T-helper 22 cell (primary cell): ENCODE measurements around the gene SERPINB7.
"Not testable (repeated sequence)": the region's sequence is repeated elsewhere in the genome, so short reads cannot be mapped to it uniquely, and the experiment has no call there.

Source experiments
- DNase-seq: peaks from one replicate; pipeline ENCODE4 v3.0.0-alpha.2; 2020; ENCODE audit warnings: low read depth

The SERPINB7 gene, protein sequence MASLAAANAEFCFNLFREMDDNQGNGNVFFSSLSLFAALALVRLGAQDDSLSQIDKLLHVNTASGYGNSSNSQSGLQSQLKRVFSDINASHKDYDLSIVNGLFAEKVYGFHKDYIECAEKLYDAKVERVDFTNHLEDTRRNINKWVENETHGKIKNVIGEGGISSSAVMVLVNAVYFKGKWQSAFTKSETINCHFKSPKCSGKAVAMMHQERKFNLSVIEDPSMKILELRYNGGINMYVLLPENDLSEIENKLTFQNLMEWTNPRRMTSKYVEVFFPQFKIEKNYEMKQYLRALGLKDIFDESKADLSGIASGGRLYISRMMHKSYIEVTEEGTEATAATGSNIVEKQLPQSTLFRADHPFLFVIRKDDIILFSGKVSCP

GRCh38 chr18:63775166-63775730 is at the start of gene SERPINB7:
Gene SERPINB7 (plus strand): TSS chr18:63775418. CDS start chr18:63782373, 6,955 bp downstream.
- DNase-seq, result no peak

- no peak for DNase-seq
Measured at GRCh38 chr18:63725682-63726480, 49.3 kb upstream of the SERPINB7 start.

DNA sequence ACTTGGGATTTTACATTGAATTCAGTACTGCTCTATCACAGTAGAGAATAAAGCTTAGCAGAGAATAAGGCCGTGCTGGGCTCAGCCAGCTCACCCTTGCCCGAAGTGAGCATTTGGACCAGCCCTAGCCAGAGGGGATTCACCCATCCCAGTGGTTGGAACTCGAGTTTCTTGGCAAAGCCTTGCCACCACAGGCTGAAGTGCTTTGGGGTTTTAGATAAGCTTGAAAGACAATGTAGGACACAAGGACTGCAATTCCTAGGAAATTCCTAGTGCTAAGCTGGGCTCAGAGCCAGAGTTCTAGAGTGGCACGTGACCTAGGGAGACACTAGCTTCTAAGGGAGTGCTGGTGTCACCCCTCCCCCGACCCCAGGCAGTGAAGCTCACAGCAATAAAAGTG is 44.4 kb upstream of the SERPINB7 start:
- no peak for DNase-seq

DNA sequence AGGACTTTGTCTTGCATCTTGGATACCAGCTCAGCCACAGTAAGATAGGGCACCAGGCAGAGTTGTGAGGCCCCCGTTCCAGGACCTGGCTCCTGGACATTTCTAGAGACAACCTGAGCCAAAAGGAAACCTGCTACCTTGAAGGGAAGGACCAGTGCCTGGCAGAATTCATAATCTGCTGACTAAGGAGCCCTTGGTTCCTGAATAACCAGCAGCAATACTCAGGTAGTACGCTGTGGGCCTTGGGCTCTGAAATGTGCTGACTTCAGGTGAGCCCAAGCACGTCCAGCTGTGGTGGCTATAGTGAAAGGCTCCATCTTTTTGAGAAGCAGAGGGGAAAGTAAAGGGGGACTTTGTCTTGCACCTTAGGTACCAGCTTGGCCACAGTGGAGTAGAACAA is 44.0 kb upstream of the SERPINB7 start:
- no peak for DNase-seq

DNA sequence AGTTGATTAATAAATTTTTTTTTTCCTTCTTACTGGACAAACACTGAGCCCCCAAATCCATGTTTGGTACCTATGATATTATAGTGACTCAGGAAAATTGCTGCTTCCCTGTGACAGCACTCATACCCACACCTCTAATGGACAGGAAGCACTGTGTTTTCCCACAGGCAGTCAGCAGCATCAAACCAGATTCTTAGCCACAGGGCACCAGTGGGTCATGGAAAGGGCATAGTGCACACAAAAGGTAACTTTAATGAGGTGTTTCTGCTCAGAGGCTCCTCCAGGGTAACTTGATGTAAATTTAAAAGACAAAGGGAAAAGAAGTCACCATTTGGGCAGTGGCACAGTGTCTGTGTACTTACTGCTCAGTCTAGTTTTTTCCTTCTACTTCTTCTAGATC is 38.3 kb upstream of the SERPINB7 start:
- no peak for DNase-seq

DNA sequence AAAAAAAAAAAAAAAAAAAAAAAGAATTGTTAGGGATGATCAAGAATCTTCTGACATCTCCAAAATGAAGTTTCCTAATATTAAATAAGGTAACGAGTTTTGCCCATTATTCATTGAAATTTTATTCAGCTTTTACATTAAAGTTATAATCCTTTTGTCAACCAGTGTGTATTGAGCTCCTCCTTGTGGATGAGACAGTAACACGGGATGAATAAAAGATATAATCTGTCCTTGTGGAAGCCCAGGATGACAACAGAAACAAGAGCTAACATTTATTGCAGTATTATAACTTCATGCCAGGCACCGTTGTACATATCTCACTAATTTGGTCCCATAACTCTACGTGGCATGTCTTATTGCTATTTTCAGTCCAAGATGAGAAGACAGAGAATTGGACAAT is 33.4 kb upstream of the SERPINB7 start:
- DNase-seq, result no peak

DNA sequence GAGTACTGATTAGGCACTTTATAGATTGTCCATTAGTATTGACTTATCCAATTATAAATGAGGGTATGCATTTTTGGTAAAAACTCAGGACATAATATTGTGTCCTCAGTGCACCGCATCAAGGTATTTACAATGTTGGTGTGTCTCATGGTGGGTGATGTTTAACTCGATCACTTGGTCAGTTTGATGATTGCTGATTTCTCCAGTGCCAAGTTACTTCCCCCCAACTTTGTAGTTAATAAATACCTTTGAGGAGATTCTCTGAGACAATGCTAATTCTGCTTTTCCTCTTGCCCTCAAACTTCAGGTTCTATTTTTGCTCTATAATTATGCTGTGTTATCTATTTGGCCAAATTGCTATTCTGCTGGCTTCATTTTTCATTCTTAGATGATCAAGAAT is 28.2 kb upstream of the SERPINB7 start:
- no peak for DNase-seq

- no peak for DNase-seq
Measured at GRCh38 chr18:63749489-63749888, 25.7 kb upstream of the SERPINB7 start.

DNA sequence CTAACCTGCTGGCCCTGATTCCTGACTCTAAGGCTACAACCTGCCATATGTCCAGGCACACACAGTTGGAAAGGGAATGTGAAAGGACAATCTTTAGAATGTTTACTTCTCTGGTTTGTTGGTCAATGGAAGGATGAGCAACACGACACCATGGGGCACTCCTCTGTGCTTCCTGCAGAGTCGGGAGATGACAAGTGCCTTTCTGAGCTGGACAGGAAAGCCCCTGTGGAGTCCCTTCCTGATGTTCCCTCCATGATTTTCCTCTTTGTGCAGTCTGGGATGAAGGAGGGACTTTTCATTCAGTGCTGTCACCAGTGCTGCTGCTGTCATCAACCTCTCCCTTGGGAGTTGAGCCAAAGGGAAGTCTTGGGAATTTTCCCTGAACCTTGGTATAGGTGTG is 22.6 kb upstream of the SERPINB7 start:
- DNase-seq, result no peak

DNA sequence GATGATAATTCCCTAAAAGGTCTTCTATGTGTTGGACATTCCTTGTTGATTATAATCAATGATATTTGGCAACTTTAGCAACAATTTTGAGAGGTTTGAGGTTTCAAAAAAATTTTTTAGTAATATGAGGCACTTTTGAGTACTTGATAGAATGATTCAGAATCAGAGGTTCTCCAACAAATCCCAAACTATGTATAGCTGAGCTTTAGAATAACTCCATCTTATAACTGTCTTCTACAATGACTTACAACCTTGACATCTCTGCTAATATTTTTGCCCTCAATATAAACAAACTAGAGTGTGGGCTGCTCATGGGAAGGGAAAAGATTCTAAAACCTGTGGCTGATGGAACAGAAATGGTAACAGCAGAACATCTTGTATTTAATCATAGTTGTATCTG is 21.5 kb upstream of the SERPINB7 start:
- no peak for DNase-seq

DNA sequence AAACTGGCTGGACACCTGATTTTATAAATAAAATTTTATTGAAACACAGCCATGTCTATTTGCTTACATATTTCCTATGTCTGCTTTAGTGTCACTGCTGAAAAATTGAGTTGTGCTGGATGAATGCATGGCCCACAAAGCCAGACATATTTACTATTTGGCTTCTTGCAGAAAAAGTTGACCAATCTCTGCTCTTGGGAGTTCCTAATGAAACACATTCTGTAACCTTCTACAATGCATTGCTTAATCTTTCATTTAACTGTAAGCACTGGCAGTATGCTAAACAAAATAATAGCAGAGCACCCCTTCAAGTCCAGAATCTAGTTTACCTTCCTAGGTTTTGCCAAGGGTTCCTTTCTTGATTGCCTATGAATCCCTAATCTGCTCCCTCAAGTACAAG is 17.7 kb upstream of the SERPINB7 start:
- no peak for DNase-seq

DNA sequence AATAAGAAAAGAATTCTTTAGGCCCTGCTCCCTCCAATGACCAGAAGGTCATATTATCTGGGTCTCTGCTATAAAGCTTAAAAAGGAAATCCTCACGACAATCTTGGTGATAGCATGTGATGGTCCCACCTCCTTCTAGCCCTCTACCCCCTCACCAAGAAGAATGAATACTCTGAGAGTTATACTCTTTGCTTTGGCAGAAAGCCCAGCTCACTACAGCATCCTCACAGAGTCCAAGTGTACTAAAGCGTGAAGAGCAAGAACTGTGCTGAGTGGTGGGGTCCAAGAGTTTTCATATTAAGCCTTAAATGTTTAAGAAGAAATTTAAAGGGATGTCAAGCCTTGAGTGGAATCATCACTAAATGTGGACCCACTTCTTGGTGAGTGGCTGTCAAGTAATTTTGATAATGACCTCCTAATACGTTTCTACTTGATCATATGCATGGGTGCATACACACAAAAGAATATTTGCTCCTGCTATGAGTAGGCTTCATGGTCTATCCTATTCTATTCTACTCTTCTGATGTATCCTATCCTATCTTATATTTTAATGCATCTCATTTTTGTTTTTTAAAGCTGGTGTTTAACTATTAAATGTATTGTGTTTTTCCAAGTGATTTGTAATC is 16.5 kb upstream of the SERPINB7 start:
- no peak for DNase-seq

DNA sequence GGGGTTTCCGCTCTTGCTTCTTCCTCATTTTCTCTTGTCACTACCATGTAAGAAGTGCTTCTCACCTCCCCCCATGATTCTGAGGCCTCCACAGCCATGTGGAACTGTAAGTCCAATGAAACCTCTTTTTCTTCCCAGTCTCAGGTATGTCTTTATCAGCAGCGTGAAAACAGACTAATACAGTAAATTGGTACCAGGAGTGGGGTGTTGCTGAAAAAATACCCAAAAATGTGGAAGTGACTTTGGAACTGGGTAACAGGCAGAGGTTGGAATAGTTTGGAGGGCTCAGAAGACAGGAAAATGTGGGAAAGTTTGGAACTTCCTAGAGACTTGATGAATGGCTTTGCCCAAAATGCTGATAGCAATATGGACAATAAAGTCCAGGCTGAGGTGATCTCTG is 15.4 kb upstream of the SERPINB7 start:
- not testable (repeated sequence) for DNase-seq

- DNase-seq, result no peak
Measured at GRCh38 chr18:63762518-63762917, 12.7 kb upstream of the SERPINB7 start.

DNA sequence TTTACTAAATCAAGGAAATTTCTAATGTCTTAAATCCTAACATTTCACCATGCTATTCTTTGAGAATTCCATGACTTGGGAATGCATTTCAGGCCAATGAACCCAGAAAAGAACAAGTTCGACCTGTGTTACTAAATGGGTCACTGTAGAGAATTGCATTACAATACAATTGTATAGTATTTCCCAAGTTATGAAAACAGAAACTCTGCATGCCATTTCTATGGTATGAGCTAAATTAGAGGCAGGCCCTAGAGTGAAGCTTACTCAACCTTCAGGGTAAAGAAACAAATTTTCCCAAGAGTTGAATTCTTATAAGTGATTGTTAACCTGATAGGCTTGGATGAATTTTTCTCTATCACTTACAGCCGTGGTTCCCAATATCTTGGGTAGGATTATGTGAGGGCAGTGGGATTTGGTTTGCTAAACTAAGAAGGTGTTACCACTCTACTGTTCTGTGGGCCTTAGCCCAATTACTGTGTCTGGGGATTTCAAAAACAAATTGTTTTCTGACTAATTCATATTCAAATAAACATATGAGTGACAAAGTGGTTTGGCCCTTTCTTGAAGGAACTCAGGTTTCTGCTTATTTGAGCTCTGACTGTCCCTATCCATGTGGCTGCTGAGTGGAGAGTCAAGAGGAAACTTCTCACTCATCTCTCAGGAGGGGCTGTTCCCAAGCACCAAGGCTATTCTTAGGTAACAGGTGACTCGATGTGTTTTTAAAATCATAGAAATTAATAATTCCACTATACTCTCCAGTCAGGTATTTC is 11.2 kb upstream of the SERPINB7 start:
- DNase-seq, result no peak

- DNase-seq, result no peak
Measured at GRCh38 chr18:63765837-63766236, 9.4 kb upstream of the SERPINB7 start.

GRCh38 chr18:63773551-63773950 is 1.7 kb upstream of the SERPINB7 start:
- no peak for DNase-seq

- DNase-seq, result no peak
Measured at GRCh38 chr18:63774511-63774910, 707 bp upstream of the SERPINB7 start.

DNA sequence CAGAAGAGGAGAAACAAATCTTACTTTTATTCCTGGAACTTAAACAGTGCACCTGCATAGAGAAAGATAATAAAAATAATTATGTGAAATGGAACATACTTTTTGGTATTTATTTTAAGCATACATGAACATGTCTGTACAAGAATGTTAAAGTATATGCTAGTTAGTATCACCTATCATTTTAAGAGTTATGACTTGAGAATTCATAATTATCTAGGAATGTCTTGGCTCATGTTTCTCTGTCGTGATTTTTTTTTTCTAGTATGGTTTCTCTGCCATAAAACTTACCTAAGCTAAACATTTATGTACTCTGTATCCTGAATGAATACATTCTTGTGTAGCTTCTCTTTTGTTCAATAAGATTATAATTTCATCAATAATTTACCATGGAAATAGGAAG is 4.2 kb downstream of the SERPINB7 start:
- DNase-seq, result no peak

- no peak for DNase-seq
Measured at GRCh38 chr18:63783394-63783793, 8.2 kb downstream of the SERPINB7 start.

DNA sequence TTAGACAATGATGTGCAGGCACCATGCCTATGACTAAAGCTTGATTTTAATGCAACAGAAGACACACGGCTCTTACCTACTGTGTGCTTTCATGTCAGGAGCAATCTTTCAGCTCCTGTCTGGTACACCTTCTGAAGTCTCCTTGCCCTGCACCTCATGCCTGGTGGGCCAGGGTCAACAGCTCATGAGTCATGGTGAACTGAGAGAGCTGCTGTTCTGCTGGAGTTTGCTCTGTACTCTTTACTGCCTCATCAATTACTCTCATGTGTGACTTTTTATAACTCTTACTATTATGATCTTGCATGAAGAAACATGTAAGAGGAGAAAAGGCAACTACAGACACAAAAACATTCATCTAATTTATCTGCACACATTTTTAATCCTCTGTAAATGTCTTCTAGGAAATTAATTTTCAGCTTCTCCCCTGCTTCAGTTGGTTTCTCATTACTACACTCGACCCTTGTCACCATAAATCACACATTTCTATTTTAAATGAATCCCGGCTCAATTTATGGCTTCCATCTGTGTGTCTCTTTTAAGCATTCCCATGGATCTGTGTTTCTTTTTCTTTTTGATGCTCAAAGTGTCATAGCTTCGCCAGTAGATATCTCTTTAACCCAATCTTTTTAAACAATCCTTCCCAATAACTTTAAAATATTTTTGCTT is 9.7 kb downstream of the SERPINB7 start:
- DNase-seq, result no peak
